AG08396 (cell line): Measurements from ENCODE around the gene MCTP2.

ENCODE experiments used
- DNase-seq: peaks from one replicate; pipeline ENCODE4 v3.0.0; 2012; ENCODE audit warnings: low spot score, mixed read lengths

Gene MCTP2

DNA sequence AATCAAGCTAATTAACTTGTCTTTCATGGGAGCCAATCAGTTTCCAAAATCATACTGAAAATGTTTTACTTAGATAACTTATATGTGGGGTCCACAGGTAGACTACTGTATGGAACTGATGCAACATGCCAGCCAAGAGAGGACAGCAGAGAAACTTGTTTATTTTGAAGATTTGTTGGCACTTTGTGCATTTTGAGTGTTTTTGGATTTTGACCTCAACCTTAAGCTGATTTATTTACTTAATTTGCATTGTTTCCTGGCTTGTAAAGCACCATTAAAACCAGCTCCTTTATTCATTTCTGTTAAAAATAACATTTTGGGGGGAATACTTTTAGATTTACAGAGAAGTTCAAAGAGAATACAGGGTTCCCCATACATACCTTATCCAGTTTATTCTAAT lies 166.6 kb downstream of the MCTP2 start:
- DNase-seq, result no peak

DNA sequence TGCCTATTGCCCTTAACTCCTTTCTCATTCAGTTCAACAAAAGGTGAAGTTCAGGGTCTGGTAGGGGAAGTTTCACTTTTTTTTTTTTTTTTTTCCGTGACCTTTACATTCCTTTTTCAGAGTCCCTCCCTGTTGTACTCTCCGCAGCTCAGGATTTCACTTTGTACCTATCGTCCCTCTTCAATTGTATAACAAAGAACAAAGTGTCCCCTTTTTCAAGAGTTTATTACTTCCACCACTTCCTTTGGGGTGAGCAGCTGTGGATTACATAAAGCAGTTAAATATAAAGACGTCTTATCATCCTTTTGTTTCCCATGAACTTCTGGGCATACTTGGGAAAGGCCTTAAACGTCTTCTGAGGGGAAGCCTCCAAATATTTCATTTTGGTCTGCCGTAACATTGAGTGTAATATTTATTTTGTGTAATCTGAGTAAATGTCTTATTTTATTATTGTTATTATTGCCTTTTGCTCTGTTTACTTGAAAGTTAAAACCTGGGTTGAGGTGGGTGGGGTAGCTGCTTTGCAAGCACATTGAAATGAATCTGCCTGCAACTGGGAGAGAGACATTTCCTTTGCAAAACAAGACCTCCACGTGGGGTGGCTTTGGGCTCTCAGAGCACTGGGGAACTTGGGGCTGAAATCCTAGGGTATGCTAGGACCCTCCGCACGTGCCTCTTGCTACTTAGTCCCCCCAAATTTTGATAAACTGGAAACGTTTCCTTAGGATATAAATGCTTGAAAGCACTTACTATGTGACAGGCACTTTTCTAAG lies 169.4 kb downstream of the MCTP2 start:
- no peak for DNase-seq

DNA sequence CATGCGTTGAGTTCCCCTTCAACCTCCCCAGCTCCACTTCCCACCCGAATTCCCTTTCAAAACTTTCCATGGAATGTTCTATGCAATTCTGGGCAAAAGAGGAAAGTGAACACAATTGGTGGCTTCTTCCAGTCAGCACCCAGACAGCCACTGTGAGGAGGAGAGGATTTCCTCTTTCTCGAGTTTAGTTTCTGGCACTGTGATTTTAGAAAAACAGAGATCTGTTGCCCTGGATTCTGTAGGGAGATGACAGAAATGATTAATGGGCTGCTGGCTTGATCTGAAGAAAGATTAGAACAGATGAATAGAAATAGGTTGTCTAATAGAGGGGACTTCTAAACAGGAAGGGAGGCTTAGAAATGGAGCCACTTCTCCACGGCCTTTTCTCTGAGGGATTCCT lies 172.0 kb downstream of the MCTP2 start:
- DNase-seq, result no peak

DNA sequence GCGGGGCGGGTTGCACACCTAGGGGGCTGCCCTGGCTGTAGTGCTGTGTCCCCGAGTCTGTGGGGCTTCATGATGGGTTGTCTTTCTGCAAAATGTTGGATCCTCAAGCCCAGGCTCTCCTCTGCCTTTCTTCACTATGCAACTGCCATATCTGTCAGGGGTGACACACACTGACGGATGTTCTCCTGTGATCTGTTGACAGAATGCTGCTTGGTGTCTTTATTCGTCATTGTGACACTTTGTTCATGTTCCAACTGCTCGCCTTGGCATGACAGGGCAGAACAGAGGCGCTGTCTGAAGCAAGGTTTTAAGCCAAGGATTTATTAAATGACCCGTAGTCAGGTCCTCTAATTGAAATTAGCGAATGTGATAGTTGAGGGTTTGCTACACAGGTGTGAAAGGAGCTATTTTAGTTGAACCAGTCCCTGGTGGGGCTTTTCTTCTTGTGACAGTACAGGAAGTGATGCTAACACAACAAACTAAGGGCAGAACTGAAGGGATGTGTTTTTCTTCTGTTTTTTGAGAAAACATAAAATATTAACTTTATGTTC lies 173.4 kb downstream of the MCTP2 start:
- DNase-seq, result no peak

DNA sequence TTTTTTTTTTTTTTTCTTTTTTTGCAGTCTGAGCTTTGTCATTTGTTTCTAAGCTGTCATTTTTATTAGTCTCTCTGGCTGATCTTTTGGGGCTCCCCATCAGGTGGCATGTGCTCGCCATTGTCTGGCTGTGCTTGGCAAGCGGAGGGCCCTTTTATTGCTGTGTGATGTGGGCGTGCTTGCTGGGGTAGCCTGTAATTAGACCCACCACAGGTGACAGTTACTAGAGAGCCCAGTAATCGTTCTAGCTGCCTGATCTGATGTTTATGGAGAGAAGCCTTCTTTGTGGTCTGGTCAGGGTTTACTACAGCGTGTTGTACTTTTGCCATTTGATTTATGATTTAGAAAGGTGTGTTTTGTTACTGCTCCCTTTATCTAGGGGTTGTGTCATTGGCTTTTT lies 179.9 kb downstream of the MCTP2 start:
- DNase-seq, result no peak

DNA sequence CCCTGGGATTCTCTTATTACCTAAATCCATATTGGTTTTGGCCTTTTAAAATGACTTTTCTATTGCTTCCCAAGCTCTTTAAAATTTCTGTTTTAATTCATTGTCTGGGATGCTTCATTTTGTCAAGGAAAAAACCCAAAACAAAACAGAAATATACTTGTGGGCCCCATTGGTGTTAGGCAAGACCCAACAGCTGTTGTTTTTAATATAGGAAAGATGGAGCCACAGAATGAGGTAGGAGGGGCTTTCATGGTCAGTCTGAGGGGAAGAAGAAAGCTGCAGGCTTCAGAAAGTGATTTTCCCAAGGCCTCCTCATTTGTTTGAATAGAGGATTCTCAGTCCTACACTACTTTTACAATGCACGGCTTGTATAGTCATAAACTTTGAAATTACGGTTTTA lies 180.5 kb downstream of the MCTP2 start:
- DNase-seq, result no peak

DNA sequence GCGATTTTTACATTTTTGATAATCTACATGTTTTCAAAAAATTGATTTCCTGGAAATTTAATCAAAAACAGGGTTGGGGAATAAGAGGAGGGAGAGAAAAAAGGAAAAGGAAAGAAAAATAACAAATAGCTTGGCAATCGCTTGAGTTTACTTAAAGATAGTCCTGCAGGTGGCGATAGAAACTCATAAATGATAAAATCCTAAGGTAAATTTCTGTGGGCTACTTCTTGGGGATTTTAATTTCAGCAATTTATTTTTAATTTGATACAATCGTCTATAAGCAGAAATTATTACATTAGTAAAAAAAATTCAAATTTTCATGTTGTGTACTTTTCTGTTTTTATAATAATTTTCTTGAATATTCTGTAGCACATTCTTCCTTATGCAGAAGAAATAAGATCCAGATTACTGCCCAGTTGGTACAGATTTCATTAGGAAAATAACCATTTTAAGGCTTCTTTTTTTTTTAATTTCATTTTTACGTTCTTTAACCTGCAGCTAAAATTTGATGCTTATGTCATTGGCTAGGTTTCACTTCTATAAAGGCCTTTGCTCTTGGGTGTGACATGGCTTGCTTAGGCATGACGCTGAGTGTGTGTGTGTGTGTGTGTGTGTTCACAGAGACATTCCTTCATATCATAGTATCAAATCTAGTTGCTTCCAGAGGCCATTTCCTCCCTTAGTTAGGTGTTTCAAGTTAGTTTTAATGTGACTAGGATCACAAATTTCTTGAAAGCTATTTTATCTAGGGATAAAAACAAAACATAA lies 181.8 kb downstream of the MCTP2 start:
- DNase-seq, result no peak

DNA sequence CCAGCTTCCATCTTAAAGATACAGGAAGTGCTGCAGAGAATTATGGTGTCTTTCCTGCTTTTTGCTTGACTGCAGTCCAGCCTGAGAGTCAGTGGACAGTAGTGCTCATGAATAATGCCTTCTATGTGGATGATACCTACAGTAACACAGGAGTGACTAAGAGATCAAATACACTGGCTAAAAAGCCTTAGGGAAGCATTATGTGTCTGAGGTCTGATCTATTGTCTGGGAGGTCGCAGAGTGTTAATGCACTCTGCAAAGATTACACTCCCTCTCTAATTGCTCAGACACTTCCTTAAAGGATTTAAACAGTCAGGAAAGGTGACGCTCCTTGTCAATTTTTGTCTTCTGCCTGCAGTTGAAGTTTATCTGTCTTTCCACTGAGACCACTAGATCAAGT lies 183.6 kb downstream of the MCTP2 start:
- no peak for DNase-seq

DNA sequence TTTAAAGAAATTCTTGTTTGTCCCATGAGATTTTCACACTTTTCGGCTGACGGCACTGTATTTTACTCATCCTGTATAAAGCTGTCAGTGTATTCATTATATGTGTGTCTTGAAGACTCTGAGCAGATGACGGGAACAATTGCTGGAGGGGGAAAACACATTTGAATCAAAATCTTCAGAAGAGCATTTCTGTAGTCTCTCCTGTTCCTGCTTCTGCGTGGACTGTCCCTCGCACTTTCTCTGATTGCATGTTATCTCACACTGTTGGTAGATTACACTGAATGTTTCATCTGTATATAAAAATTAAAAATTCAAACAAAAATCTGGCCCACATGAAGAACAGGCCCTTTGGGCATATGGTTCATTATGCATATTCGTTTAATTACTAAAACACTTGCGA lies 184.9 kb downstream of the MCTP2 start:
- DNase-seq, result no peak

DNA sequence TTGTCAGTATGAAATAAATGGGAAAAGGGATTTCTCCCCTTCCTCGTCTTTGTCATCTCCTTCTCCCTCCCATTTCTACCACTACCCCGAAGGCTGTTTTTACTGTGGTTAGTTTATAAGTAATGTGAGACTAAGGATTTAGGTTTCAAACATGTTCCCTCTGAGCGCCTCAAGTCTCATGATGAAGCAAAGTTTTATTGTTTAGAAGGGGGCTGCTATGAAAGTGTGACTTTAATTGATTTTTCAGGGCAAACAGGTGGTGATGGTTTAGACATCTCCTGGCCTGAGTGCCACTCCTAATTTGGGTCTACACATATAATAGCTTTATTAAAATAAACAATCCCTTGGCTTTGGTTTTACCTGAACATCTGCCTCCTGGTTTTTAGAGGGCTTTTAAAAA lies 185.5 kb downstream of the MCTP2 start:
- DNase-seq, result no peak

DNA sequence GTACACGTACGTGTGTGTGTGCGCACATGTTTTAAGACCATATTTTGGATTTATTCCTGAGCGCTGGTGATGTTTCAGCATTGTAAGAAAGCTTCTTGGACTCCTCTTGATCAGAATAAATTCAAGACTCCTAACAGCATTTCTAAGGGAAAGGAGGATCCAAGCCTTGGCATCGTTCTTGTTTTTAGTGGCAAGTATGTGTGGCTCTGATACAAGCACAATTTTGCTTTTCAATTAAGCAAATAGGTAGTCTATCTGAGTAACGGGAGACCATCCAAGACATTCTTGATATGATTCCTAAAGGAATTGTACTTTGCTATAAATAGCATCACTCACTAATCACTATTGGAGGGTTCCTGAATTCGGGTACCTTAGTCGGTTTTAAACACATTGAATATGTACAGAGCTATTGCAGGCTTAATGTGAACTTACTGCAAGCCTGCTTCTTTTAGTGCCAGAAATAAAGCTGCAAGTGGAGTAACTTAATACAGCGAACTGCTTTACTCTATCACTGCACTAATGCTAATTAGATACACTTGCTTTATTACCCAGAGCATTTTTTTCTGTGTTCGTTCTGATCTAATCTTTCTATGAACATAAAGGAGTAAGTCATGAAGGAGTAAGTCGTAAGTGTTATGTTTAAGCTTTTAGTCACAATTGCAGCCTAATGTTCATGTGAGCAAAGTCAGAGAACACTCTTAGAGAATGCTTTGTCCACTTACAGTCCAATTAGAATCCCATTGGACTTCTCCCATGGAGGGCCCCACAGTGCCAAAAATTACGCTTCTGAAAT lies 186.3 kb downstream of the MCTP2 start:
- no peak for DNase-seq

DNA sequence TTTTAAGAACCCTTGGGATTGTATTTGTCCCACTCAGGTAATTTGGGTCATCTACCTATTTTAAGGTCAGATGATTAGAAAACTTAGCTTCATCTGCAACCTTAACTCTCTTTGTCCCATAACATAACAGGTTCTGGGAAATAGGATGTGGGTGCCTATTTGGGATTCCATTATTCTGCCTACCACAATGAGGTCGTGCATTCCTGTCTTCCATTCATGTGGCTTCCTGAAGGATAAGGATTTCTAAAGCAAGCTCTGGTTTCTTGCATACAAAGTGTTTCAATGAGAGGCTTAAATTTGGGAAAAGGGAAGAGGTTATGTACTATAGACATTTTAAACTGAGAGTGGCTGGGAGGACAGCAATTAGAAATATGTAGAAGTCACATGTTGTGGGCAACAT lies 190.3 kb downstream of the MCTP2 start:
- no peak for DNase-seq

DNA sequence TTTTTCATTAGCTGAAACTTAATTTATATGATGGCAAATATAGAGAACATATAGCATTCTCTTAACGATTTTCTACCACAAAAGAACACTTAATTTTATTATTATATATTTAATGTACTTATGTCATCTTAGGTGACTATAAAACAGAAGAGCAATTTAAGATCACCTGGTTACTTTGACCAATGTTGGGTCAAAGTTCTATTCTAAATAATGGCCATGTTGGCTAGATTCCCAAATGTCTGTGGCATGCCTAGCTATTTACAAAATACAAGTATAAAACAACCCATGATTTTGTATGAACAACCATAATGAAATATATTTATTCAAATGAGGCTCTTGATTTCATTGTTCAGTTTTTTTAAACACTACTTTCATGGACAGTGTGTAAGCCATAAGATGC lies 200.9 kb downstream of the MCTP2 start:
- no peak for DNase-seq

DNA sequence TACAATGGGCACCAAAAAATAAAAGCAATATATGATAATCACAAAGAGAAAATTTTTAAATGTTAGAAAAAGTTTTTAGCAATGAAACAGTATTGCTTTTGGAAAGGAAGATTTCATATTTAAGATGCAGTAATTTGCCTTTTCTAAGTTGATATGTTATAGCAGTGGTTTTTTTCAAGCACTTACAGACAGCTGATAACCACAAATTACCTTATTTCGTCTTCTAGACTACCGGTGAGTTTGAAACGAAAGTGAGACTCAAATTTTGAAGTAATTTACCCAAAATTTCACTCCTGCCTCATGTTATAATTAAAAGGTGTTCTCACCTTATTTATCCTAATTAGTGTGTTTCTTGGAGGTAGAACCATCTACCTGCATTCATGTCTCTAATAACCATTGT lies 207.8 kb downstream of the MCTP2 start:
- DNase-seq, result no peak

DNA sequence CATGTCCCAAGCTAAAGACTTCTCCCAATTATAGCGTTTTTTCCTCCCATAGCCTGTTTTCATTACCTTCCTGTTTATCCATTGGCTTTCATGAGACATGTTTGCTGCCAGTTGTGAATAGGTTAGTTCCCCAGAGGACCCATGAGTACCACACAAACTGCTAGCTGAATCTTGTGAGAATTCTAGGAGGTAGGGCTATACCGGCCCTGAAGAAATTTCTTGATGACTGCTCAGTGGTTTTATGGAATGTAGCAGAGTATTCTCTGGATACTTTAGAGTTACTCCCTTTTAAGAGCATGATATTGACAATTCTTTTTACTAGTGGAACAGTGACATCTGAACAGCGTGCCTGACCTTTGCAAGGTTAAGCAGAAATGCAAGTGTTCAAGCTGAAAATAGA lies 210.4 kb downstream of the MCTP2 start:
- no peak for DNase-seq

DNA sequence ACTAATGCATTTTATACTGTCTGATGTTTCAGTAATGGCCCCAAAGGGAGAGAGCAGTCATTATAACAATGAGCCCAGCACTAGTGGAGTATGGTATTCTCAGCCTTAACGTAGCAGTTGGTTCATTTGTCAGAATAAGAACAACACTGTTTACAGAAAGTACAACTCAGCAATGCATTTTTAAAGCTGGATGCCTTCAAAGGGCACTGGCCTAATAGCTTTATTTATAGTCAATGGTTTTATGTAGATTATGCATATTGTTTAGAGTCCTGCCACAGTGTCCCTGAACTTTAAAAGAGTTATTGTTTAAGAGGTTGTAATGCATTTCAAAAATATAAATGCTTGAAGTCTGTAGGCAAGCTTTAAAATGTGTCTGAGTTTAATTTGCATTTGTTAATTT lies 211.1 kb downstream of the MCTP2 start:
- no peak for DNase-seq

DNA sequence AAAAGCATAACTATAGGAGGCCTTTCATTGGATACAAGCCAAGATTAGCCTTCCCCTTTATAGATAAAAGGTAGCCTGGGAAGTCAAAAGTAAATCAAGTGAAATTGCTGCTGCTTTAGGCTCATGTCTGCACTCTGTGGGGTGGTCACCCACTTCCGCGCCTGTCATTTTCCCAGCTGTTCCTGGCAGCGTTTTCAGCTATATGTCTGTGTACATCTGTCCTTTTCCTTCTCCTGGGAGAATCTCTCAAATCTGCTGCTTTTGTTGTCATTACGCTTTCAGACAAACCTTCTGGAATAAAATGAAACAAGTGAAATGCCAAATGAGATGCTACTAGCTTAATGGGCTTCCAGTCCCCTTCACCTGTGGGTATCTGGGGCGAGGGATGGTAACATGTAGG lies 211.8 kb downstream of the MCTP2 start:
- no peak for DNase-seq

DNA sequence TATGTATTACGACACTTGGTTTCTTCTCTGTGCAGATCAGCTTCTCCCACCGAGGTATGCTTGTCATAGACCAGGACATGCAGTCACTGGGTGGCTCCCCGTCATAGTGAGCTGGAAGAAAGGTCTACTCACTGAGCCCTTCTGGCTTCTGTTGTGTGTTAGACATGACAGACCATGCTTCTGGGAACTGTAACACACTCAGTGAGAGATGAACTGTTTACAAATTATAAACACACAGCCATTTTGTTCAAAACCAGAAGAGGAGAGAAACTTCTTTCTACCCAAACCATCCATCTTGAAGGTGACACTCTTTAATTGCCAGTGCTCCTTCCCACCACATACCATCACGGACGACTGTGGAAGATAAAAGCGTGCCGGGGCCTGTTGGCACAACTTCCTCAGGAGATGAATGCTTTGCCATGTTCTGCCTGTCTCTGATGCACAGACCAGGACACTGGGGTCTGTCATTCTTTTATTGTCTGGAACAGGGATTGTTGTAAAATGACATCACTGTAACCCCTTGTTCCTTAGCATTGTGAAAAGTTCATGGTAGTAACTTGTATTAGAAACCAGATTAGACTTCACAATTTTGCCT lies 214.3 kb downstream of the MCTP2 start:
- no peak for DNase-seq

DNA sequence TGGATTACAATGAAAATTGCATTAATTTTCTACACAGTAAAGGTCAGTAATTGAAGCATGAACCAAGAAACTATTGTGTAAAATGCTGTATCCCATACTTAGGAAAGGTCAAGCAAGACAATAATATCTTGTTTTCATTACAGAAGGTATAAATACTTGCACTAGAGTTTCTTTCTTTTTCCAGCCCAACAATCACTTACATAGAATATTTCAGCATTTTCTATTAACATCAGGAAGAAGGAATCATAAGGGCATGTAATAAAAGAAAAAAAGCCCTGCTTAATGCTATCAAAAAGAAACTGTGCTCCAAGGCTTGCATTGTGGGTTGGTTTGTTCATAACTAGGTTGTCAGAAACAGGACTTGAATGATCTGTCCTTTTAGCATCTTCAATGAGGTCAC lies 215.1 kb downstream of the MCTP2 start:
- DNase-seq, result no peak

DNA sequence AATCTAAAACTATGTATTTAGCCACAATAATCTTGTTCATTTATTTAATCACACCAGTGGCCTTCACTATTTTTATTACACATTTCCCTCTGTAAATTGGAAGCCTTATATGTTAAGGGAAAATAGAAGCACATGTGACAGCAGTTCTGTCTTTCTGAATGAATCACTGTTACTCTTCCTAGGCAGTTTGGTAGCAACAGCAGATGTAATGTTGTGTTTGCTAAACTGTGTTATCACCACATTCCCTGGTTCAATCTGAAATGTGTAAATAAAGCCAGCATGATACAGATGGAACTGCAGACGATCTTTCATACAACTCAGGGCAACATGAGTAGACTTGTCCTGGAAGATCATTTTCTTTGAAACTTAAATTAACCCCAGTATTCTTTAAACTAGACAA lies 220.1 kb downstream of the MCTP2 start:
- no peak for DNase-seq

DNA sequence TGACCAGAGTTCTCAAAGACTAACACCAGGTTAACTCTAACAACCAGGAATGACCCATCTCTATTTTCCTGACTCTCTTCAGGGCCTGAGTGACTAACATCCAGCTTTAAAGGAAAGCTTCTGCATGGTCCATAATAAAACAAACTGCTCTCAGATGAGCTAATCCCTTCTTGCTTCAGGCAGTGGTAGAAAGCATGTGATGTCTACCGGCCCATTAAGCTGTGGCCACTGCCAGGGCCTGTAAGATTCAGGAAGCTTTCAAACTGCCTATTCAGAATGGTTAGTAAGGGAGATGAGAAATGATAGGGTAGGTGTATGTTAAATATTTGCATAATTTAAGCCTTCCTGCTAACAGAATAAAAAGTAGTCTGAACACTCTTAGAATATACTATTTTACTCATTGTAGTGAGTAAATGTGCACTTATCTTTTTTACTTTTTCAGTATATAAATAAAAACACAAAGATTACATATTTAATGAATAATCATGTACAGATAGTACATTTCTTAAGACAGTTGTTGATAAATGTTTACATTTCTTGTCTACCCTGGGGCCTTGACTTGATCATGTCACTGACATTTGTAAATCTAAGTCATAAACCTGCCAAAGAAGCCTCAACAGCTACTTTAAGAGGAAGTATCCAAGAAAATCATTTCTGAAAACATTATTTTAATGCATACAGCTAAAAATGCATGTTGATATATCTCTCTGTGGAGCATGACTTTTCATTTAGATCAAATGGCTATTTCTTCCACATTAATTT lies 222.0 kb downstream of the MCTP2 start:
- no peak for DNase-seq

DNA sequence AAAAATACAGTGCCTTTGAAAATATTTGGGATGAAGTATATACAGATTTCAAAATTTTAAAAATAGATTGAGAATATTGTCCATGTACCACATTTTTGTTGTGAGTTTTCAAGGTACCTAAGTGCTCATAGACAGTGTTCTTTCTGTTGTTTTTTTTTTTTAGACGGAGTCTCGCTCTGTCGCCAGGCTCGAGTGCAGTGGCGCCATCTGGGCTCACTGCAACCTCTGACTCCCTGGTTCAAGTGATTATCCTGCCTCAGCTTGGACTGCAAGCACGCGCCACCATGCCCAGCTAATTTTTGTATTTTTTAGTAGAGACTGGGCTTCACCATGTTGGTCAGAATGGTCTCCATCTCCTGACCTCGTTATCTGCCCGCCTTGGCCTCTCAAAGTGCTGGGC lies 223.9 kb downstream of the MCTP2 start:
- DNase-seq, result no peak
